Hepatocyte (in vitro differentiated cells): ENCODE data around the gene GID8. TPM values are rescaled to one million over a fixed set of nuclear protein-coding genes. Genes with fewer than 3 reads are reported as not detected.

ENCODE experiments used
- DNase-seq: peaks from one replicate; pipeline ENCODE4 v3.0.0-alpha.2; 2016; ENCODE audit warnings: low spot score
- H2AFZ ChIP-seq: fragments of 200-600 bp; sonication (generic); 2 replicates; pipeline ENCODE4 v1.6.0; 2016; ENCODE audit warnings: antibody characterized with exemption, mild to moderate bottlenecking
- H3K27ac ChIP-seq: fragments of 200-600 bp; sonication (generic); 2 replicates; pipeline ENCODE4 v1.5.1; 2016; ENCODE audit warnings: mild to moderate bottlenecking
- H3K27me3 ChIP-seq: fragments of 200-600 bp; sonication (generic); 2 replicates; pipeline ENCODE4 v1.6.1; 2016
- H3K36me3 ChIP-seq: fragments of 200-600 bp; sonication (generic); replicated peaks from 2 replicates; pipeline ENCODE4 v1.5.1; 2016; ENCODE audit warnings: low read depth; ENCODE audit not compliant: insufficient read depth
- H3K4me1 ChIP-seq: fragments of 200-600 bp; sonication (generic); 2 replicates; pipeline ENCODE4 v1.5.1; 2016; ENCODE audit warnings: mild to moderate bottlenecking, moderate library complexity; ENCODE audit not compliant: insufficient read depth
- H3K4me2 ChIP-seq: fragments of 200-600 bp; sonication (generic); 2 replicates; pipeline ENCODE4 v1.6.0; 2016
- H3K4me3 ChIP-seq: fragments of 200-600 bp; sonication (generic); 2 replicates; pipeline ENCODE4 v1.5.1; 2016; ENCODE audit warnings: mild to moderate bottlenecking
- H3K79me2 ChIP-seq: fragments of 200-600 bp; sonication (generic); 2 replicates; pipeline ENCODE4 v1.6.0; 2017; ENCODE audit warnings: mild to moderate bottlenecking
- H3K9me2 ChIP-seq: fragments of 200-600 bp; sonication (generic); replicated peaks from 2 replicates; pipeline ENCODE4 v1.6.0; 2017; ENCODE audit warnings: mild to moderate bottlenecking; ENCODE audit not compliant: insufficient read depth
- H3K9me3 ChIP-seq: fragments of 200-600 bp; sonication (generic); 2 replicates; pipeline ENCODE4 v1.5.1; 2016; ENCODE audit warnings: low read depth, mild to moderate bottlenecking
- H4K20me1 ChIP-seq: fragments of 200-600 bp; sonication (generic); 2 replicates; pipeline ENCODE4 v1.6.0; 2016; ENCODE audit warnings: mild to moderate bottlenecking; ENCODE audit not compliant: insufficient read depth, poor library complexity, severe bottlenecking
- EZH2 ChIP-seq: fragments of 200-600 bp; sonication (generic); IDR thresholded peaks from 2 replicates; pipeline ENCODE4 v1.6.1; 2016; ENCODE audit warnings: antibody characterized with exemption, mild to moderate bottlenecking, borderline replicate concordance
- EZH2phosphoT487 ChIP-seq: fragments of 200-600 bp; sonication (generic); IDR thresholded peaks from one replicate; pipeline ENCODE4 v1.6.1; 2018; ENCODE audit warnings: antibody characterized with exemption, mild to moderate bottlenecking, low read depth, moderate library complexity; ENCODE audit not compliant: unreplicated experiment, severe bottlenecking
- WGBS: methylation state at CpG from one replicate; pipeline ENCODE4 v1.1.6; 2016; ENCODE audit warnings: low lambda C conversion rate; ENCODE audit errors: missing lambda C conversion rate; 5-methylcytosine and 5-hydroxymethylcytosine counted together
- polyA plus RNA-seq: library from polyadenylated mRNA; unstranded; fragments of >200 nt; fragmentation: Nextera tagmentation; extraction: Ambion mirVana; gene quantifications from 2 replicates; pipeline ENCODE4 v1.2.1, GENCODE V29; 2016
- total RNA-seq: library from RNA; depleted of rRNA; stranded (reverse); fragments of >200 nt; gene quantifications from 2 replicates; pipeline ENCODE4 v1.2.3, GENCODE V29; 2014
- TF ChIP-seq, protein P1 (sequence below): fragments of 200-600 bp; sonication (generic); IDR thresholded peaks from 2 replicates; pipeline ENCODE4 v1.5.1; 2016; ENCODE audit warnings: antibody characterized with exemption, mild to moderate bottlenecking; ENCODE audit not compliant: poor library complexity

The GID8 gene
- total and polyA plus RNA-seq, 2 experiments from 2014 or later = 16.5 to 35.4 TPM

DNA sequence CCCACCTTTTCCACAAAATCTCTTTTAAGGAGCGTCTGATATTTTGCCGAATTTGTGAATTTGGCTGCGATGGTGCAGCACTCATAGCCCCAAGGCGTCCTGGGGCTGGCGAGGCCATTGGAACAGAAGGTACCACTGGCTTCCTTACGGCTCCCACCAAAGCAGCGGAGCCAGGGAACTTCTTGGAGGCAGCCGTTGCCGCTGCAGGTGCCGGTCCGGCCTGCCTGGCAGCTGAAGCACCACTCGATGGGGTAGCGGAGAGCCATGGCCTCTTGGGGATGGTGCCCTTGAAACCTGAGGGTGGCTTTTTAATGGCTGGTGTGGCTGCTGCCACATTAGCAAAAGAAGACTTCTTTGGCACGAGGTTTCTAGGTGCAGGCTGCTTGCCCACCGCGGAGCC lies 41.4 kb upstream of the GID8 start:
- Histone ChIP-seq H3K9me3 (no peaks in the 10 kb centered on the region), H3K4me2 (no peak overlapping the region), H2AFZ (no peak overlapping the region), H3K27ac (no peak overlapping the region), H4K20me1 (peaks cover under 1% of the 10 kb centered on the region), H3K36me3 (peaks cover 8% of the 10 kb centered on the region), H3K4me3 (no peak overlapping the region), H3K4me1 (peaks cover 18% of the 10 kb centered on the region), H3K27me3 (no peaks in the 10 kb centered on the region), H3K79me2 (peaks cover 3% of the 10 kb centered on the region), H3K9me2 (no peaks in the 10 kb centered on the region)
- no peak for DNase-seq
- TF ChIP-seq EZH2 = no peak
- TF ChIP-seq, protein P1, sequence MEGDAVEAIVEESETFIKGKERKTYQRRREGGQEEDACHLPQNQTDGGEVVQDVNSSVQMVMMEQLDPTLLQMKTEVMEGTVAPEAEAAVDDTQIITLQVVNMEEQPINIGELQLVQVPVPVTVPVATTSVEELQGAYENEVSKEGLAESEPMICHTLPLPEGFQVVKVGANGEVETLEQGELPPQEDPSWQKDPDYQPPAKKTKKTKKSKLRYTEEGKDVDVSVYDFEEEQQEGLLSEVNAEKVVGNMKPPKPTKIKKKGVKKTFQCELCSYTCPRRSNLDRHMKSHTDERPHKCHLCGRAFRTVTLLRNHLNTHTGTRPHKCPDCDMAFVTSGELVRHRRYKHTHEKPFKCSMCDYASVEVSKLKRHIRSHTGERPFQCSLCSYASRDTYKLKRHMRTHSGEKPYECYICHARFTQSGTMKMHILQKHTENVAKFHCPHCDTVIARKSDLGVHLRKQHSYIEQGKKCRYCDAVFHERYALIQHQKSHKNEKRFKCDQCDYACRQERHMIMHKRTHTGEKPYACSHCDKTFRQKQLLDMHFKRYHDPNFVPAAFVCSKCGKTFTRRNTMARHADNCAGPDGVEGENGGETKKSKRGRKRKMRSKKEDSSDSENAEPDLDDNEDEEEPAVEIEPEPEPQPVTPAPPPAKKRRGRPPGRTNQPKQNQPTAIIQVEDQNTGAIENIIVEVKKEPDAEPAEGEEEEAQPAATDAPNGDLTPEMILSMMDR = no peak
- no peak for TF ChIP-seq EZH2phosphoT487
- WGBS = 92% methylated on average over 16 of the region's 16 CpGs

DNA sequence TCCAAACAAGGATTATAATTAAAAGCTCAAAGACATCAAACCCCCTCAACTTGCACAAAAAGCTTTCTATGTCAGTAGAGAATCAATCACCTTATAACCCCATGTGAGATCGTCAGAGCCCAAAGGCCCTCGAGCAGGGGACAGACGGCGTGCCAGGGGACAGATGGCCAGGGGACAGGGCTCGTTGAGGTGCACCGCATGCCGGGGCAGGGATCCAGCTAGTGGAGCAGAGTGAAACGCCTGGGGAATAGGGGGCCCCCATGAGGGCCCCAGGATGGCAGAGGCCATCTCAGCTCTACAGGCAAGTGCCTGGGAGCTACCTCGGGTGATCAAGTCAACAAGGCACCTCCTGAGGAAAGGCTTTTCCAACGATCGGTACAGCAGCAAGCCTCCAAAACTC lies 40.3 kb upstream of the GID8 start:
- H3K36me3 ChIP-seq = no peaks in the 10 kb centered on the region
- H3K79me2 ChIP-seq = peaks cover 3% of the 10 kb centered on the region

DNA sequence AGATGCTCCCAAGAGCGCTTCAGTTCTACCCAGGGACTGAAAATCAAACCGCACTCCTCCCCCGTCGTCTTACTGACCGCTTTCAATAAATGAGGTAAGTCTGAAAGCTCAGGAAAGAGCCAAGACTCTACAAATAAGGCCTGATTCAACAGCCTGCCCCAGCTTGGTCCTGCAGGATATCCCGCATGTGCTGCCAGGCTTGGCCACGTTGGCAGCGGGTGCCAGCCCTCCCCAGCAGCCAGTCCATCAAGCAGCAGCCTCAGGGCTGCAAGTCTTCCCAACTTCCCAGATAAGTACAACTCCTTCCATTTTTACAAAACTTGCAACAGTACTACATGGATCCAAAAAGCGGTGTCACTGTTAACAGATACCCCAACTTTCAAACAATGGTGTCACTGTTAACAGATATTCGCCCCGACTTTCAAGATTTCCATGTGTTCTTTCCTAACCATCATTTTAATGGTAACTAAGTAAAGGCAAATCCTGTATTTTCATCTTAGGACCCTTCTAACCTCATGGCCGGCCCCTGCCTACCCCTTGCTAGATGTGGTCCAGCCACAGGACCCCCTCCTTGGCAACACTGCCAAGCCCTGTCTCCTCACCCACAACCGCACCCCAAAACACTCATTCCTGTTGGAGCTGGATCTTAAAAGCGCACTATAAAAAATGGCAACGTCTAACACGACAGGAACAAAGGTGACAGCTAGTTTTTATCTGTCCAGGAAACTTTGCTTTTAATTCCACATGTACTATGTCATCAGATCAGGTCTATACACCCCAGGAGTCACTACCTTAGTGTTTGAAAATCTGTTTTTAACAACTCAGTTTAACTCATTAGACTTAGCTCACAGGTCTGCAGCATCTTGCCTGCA lies 39.6 kb upstream of the GID8 start:
- Histone ChIP-seq H3K27ac (no peak overlapping the region), H3K36me3 (no peaks in the 10 kb centered on the region), H3K9me2 (no peaks in the 10 kb centered on the region), H4K20me1 (peaks cover 6% of the 10 kb centered on the region), H3K4me1 (peaks cover 19% of the 10 kb centered on the region), H2AFZ (no peak overlapping the region), H3K4me3 (no peak overlapping the region), H3K9me3 (no peaks in the 10 kb centered on the region), H3K79me2 (peaks cover 3% of the 10 kb centered on the region), H3K4me2 (no peak overlapping the region), H3K27me3 (no peaks in the 10 kb centered on the region)
- TF ChIP-seq EZH2phosphoT487 = no peak
- TF ChIP-seq EZH2 = no peak
- TF ChIP-seq, protein P1 = no peak
- DNase-seq = no peak
- 92% methylated on average over 16 of the region's 16 CpGs for WGBS

More for the DNA sequence above, 40.3 kb upstream of the GID8 start:
- TF ChIP-seq, protein P1 = no peak
- no peak for TF ChIP-seq EZH2phosphoT487
- no peak for TF ChIP-seq EZH2
- DNase-seq = no peak
- Histone ChIP-seq H3K4me3 (no peak overlapping the region), H3K27ac (no peak overlapping the region), H3K27me3 (no peaks in the 10 kb centered on the region), H4K20me1 (peaks cover 2% of the 10 kb centered on the region), H3K9me3 (no peaks in the 10 kb centered on the region), H3K4me1 (peaks cover 19% of the 10 kb centered on the region), H3K9me2 (no peaks in the 10 kb centered on the region), H3K4me2 (no peak overlapping the region), H2AFZ (no peak overlapping the region)
- WGBS = 93% methylated on average over 11 of the region's 11 CpGs
